Pancreas (tissue), 10 donors: Measurements from ENCODE around the gene NFE2L2. TPM values are rescaled to one million over a fixed set of nuclear protein-coding genes. Genes with fewer than 3 reads are reported as not detected.

Experiments used
- ATAC-seq, 4 donors: fragments of 200-7000 bp; cut with Tn5 transposase; one replicate each; pipeline versions ENCODE4 v1.8.0 to v1.9.1; 2020; ENCODE audit warnings: mild to moderate bottlenecking in 4 of 4, moderate library complexity in 4 of 4
- DNase-seq, 6 donors: peaks; one replicate each; pipeline ENCODE4 v3.0.0-alpha.2; 2020
- FAIRE-seq: peaks from 2 replicates; lab custom pipeline; 2012; peaks lifted over from hg19 to GRCh38; lab: Jason Lieb, UNC
- H3K27ac ChIP-seq, 4 donors: fragments of 200-600 bp; sonication (generic); 1 replicate in 3 of 4; 2 replicates in 1 of 4; pipeline versions ENCODE4 v1.5.0 to v1.8.0; 2020
- H3K27me3 ChIP-seq, 4 donors: fragments of 200-600 bp; one replicate each; pipeline ENCODE4 v1.8.0; 2021
- H3K36me3 ChIP-seq, 3 donors: fragments of 200-600 bp; sonication (generic) in 1 of 3; one replicate each; pipeline versions ENCODE4 v1.5.0 to v1.8.0; 2020 to 2021
- H3K4me1 ChIP-seq, 3 donors: fragments of 200-600 bp; one replicate each; pipeline ENCODE4 v1.8.0; 2021
- H3K4me3 ChIP-seq, 4 donors: fragments of 200-600 bp; sonication (generic) in 2 of 4; one replicate each; pipeline versions ENCODE4 v1.5.0 to v1.8.0; 2020 to 2021
- H3K9me3 ChIP-seq, 4 donors: fragments of 200-600 bp; one replicate each; pipeline ENCODE4 v1.8.0; 2021
- CTCF ChIP-seq, 4 donors: fragments of 200-600 bp; sonication (generic) in 3 of 4; IDR thresholded peaks; one replicate each; pipeline versions ENCODE4 v1.5.0 to v1.8.0; 2021; ENCODE audit warnings: antibody characterized with exemption in 4 of 4
- WGBS, 2 donors: extraction: QIAGEN DNeasy Blood & Tissue Kit; methylation state at CpG; one replicate each; pipeline ENCODE4 v1.1.7; 2013; 5-methylcytosine and 5-hydroxymethylcytosine counted together
- intact Hi-C, 3 donors: fragments of 100-400 bp; cut with DNase I; formaldehyde crosslinking; loops; one replicate each; pipeline versions ENCODE4 v1.11.1 to v1.14.2; 2022
- polyA plus RNA-seq, 2 donors: library from polyadenylated mRNA; stranded (reverse); fragments of 200-250 nt; gene quantifications; one replicate each; pipeline ENCODE4 v1.2.3, GENCODE V29; 2013
- total RNA-seq, 6 donors: library from RNA; stranded (reverse); fragmentation: NEBNext Ultra II Directional in 4 of 6; extraction: Animal tissue kit (Norgen Biotek cat#: 25700) in 4 of 6; gene quantifications; one replicate each; pipeline versions ENCODE4 v1.2.1 to v1.2.4, GENCODE V29; 2021 to 2023
- donor health status: healthy with polysubstance abuse.
- donor health status: DM: no; HTN: no; CAD: no; lungs with moderate emphysema.
- donor health status: DM: no; HTN: no; CAD: no.
- donor health status: control.
- donor health status: control.
- donor health status: Bipolar disorder and iron deficiency.
- donor health status: DM: yes; HTN: yes; CAD: no.
- donor health status: DM: no; HTN: no; CAD: no.
- donor health status: DM: no; HTN: no; CAD: no.
- donor health status: DM: yes; HTN: yes; CAD: no.

The NFE2L2 gene
- total and polyA plus RNA-seq, 8 donors: 20.8 to 48.4 (median 30.8) TPM

DNA sequence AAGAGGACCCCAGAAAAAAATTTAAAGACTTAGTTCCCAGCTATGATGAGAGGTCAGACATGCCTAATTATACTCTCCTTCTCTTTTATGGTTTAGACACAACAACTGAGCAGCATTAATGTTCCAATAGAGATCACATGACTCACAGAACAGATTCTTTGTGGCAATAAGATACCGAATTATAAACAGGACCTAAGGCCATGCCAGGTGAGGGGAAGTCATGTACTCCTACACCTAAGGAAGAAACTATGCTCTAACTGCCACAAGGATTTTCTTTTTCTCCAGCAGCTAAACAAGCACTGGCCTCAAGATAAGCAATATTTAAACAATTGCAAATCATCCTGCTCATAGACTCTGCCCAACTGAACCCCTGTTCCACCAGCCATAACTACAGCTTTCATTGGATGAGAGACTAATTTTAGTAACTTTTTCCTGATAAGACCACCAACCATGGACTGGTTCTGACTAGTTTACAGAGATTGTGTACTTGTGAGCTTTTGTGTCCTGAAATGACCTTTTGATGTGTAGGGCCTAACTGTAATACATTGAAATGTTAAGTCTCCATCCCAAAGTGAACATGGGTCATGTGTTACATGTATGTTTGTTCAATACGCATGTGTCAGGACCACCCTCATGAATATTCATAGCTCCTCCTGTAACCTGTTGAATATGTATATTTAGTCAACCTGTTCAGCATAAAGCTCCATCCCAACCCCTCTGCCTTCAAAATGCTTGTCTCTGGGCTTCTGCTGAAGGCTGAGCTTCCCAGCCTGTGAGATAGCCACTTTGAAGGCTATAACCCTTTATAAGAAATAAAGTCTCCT lies 21.6 kb upstream of the NFE2L2 start:
- Histone ChIP-seq H3K4me1 (peaks cover 0 to 4% (median 0%) of the 10 kb centered on the region in 3 donors), H3K36me3 (no peaks in the 10 kb centered on the region), H3K27me3 (no peaks in the 10 kb centered on the region), H3K4me3 (no peak overlapping the region), H3K27ac (no peak overlapping the region), H3K9me3 (no peaks in the 10 kb centered on the region)
- no peak for DNase-seq
- WGBS, 2 donors: 47 to 55% methylated on average over 2 of the region's 2 CpGs
- TF ChIP-seq CTCF (IDR thresholded peaks at IDR 0.05): no peak
- intact Hi-C loops: no loop called here
- peak in 1 of 4 donors; percentile 42 for ATAC-seq
- FAIRE-seq: no peak

- DNase-seq (no peak), FAIRE-seq (no peak), ATAC-seq (no peak)
- Histone ChIP-seq H3K27ac (no peak overlapping the region), H3K36me3 (no peaks in the 10 kb centered on the region), H3K4me1 (peaks cover 0 to 4% (median 0%) of the 10 kb centered on the region in 3 donors), H3K4me3 (no peak overlapping the region), H3K27me3 (no peaks in the 10 kb centered on the region), H3K9me3 (no peaks in the 10 kb centered on the region)
- WGBS, 2 donors: 91 to 97% methylated on average over 3 of the region's 3 CpGs
- no peak for TF ChIP-seq CTCF (IDR thresholded peaks at IDR 0.05)
- intact Hi-C loops: no loop called here
These were observed 20.0 kb upstream of the NFE2L2 start for GRCh38 chr2:177284531-177284930.

DNA sequence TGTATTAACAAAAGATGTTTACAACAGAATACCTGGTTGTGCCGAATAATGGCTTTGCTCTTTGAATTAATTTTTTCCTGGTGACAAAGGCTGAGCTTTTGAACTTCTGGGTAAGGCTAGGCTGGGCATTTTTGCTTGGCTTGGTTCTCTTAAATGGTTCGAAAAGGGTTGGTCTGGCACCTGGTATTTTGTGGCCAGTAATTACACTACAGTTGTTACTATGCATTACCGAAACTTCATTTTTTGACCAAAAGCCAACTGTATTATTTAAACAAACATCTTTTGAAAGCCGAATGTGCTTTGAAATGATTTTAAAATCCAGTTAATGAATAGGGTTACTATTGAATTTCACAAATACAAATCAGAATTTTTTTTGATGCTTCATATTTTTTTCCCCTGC lies 19.4 kb upstream of the NFE2L2 start:
- peaks cover 0 to 4% (median 0%) of the 10 kb centered on the region in 3 donors for H3K4me1 ChIP-seq
- WGBS, 2 donors: 79 to 89% methylated on average over 4 of the region's 4 CpGs
- FAIRE-seq (no peak), DNase-seq (no peak), ATAC-seq (no peak)
- no peak for TF ChIP-seq CTCF (IDR thresholded peaks at IDR 0.05)
- no peaks in the 10 kb centered on the region for H3K9me3 ChIP-seq
- no peaks in the 10 kb centered on the region for H3K36me3 ChIP-seq
- H3K27me3 ChIP-seq: no peaks in the 10 kb centered on the region
- no peak overlapping the region for H3K27ac ChIP-seq
- intact Hi-C loops: no loop called here
- H3K4me3 ChIP-seq: no peak overlapping the region

- no peaks in the 10 kb centered on the region for H3K9me3 ChIP-seq
- no peak for TF ChIP-seq CTCF (IDR thresholded peaks at IDR 0.05)
- H3K4me3 ChIP-seq: no peak overlapping the region
- intact Hi-C loops: no loop called here
- no peak overlapping the region for H3K27ac ChIP-seq
- ATAC-seq: no peak
- no peak for FAIRE-seq
- no peaks in the 10 kb centered on the region for H3K36me3 ChIP-seq
- H3K4me1 ChIP-seq: peaks cover 0 to 4% (median 0%) of the 10 kb centered on the region in 3 donors
- DNase-seq: no peak
- H3K27me3 ChIP-seq: no peaks in the 10 kb centered on the region
- 91 to 92% methylated on average over 5 of the region's 5 CpGs for WGBS, 2 donors
These were observed 18.5 kb upstream of the NFE2L2 start for GRCh38 chr2:177282787-177283572.
